Measurements from ENCODE around the gene MSL1. TPM values are rescaled to one million over a fixed set of nuclear protein-coding genes. Genes with fewer than 3 reads are reported as not detected.

The MSL1 gene
- total and polyA plus RNA-seq, 2 of the 4 experiments (the other 2 are of a cell fraction): 28.3 to 48.4 TPM

DNA sequence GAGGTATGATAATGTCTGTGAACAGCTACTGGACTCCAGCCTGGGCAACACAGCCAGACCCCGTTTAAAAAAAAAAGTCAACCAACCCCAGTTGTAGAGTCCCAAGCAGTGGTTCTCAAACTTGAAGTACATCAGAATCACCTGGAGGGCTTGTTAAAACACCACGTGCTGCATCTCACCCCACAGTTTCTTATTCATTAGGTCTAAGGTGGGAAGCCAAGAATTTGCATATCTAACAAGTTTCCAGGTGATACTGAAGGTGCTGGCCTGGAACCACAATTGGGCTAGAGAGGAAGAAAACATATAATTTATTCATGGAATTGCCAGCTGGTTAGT lies 6.7 kb upstream of the MSL1 start:
- H4K91ac ChIP-seq (ENCODE audit: insufficient read depth, low read depth, low read length): peak overlapping the region; percentile 35; the same call in 1 of the 2 replicates
- no TSS peak for BruUV-seq (replicated peaks)
- H3K56ac ChIP-seq (ENCODE audit: extremely low read depth, insufficient read depth, low read length): no peak overlapping the region
- in situ Hi-C loops (cut with MboI; ENCODE audit: low sequenced_read_pairs): no loop called here
- POLR2A ChIA-PET (ENCODE audit: unreplicated experiment): no interaction called here
- H2AK5ac ChIP-seq (ENCODE audit: low read depth, low read length): peak overlapping the region; percentile 71; the same call in 1 of the 2 replicates
- DNase-seq (no peak), ATAC-seq (ENCODE audit: low read depth) (no peak)
- peak overlapping the region; percentile 25; the same call in 1 of the 2 replicates for H4K5ac ChIP-seq (ENCODE audit: low read depth, low read length)
- H2BK20ac ChIP-seq (ENCODE audit: low read depth, low read length): peak overlapping the region; percentile 33; the same call in 1 of the 2 replicates
- peaks cover 27% of the 10 kb centered on the region for H3K4me1 ChIP-seq (ENCODE audit: control insufficient read depth, insufficient read depth, low read length)
- peak overlapping the region; percentile 78 for H2BK5ac ChIP-seq (ENCODE audit: low read depth, low read length, poor library complexity, severe bottlenecking)
- dilution Hi-C loops (cut with HindIII; ENCODE audit: low sequenced_read_pairs, unreplicated experiment): no loop called here
- 0 out of 2 replicates have a peak, but pooled peaks cover under 1% of the 10 kb centered on the region for H3K36me3 ChIP-seq (ENCODE audit: control insufficient read depth, insufficient read depth, low read length)
- H2BK120ac ChIP-seq (ENCODE audit: low read depth, low read length): peak overlapping the region; percentile 50
- peak overlapping the region; percentile 82 for H3K4ac ChIP-seq (ENCODE audit: low read depth, low read length)
- H3K4me2 ChIP-seq (ENCODE audit: low read depth, low read length): no peak overlapping the region
- peak overlapping the region in 1 of 2 experiments; percentile 79; a peak in 1 of 4 replicates for H4K8ac ChIP-seq (ENCODE audit: low read depth in 2 of 2, low read length in 2 of 2)
- peak overlapping the region; percentile 10; the same call in 1 of the 2 replicates for H3K18ac ChIP-seq (ENCODE audit: low read depth, low read length)
- H2AK9ac ChIP-seq (replicated peaks; ENCODE audit: low read depth, low read length, poor library complexity): peak overlapping the region; percentile 79
- H3K9me1 ChIP-seq (ENCODE audit: insufficient read depth, low read length): peaks cover 9% of the 10 kb centered on the region
- peak overlapping the region; percentile 53; the same call in 1 of the 2 replicates for H3K23ac ChIP-seq (ENCODE audit: low read depth, low read length)
- H2AFZ ChIP-seq (replicated peaks; ENCODE audit: low read length, poor library complexity): peak overlapping the region; percentile 59
- WGBS, 2 experiments (ENCODE audit: extremely low coverage in 2 of 2, insufficient read length in 1 of 2): no CpG with 5 or more reads among the region's 2 CpGs
- peak overlapping the region; percentile 65; the same call in 2 of the 3 replicates for H2BK15ac ChIP-seq (ENCODE audit: low read depth, low read length)
- peak overlapping the region; percentile 76 for H3K27ac ChIP-seq (ENCODE audit: insufficient read depth, low read length)
- TF ChIP-seq MAZ (IDR thresholded peaks at IDR 0.05; ENCODE audit: borderline replicate concordance, low read depth, low read length) (no peak), RCOR1 (IDR thresholded peaks at IDR 0.05; ENCODE audit: insufficient replicate concordance, low read length) (no peak), CEBPB (IDR thresholded peaks at IDR 0.05; ENCODE audit: low read depth, low read length) (no peak), RFX5 (IDR thresholded peaks at IDR 0.05; ENCODE audit: low read depth, low read length) (no peak), MXI1 (IDR thresholded peaks at IDR 0.05; ENCODE audit: borderline replicate concordance, low read depth, low read length) (no peak), BHLHE40 (IDR thresholded peaks at IDR 0.05; ENCODE audit: low read depth, low read length) (no peak), MAFK (IDR thresholded peaks at IDR 0.05; ENCODE audit: low read depth, low read length) (no peak), NFE2L2 (IDR thresholded peaks at IDR 0.05; ENCODE audit: low read depth, low read length) (no peak)
- TF ChIP-seq, protein P1, sequence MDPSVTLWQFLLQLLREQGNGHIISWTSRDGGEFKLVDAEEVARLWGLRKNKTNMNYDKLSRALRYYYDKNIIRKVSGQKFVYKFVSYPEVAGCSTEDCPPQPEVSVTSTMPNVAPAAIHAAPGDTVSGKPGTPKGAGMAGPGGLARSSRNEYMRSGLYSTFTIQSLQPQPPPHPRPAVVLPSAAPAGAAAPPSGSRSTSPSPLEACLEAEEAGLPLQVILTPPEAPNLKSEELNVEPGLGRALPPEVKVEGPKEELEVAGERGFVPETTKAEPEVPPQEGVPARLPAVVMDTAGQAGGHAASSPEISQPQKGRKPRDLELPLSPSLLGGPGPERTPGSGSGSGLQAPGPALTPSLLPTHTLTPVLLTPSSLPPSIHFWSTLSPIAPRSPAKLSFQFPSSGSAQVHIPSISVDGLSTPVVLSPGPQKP (IDR thresholded peaks at IDR 0.05; ENCODE audit: borderline replicate concordance, low read depth, low read length): no peak
- intact Hi-C loops (cut with micrococcal nuclease): no loop called here
- no peaks in the 10 kb centered on the region for H3K27me3 ChIP-seq (ENCODE audit: control insufficient read depth, insufficient read depth, low read length)
- no peaks in the 10 kb centered on the region for H3K9me3 ChIP-seq (ENCODE audit: control insufficient read depth, insufficient read depth, low read length)
- H3K79me1 ChIP-seq (ENCODE audit: low read depth in 1 of 2, low read length in 2 of 2): peaks cover 1 to 33% of the 10 kb centered on the region in 2 experiments; a peak in 3 of 4 replicates
- CTCF ChIA-PET: interaction anchor here (2.9 kb wide), 1 partner anchor 53 kb away, joined by 25 read pairs; no protein-coding TSS in a partner anchor
- H4K20me1 ChIP-seq (ENCODE audit: insufficient read depth, low read length): peaks cover 5% of the 10 kb centered on the region; the same call in 1 of the 2 replicates
- H3K14ac ChIP-seq (replicated peaks; ENCODE audit: low read depth, low read length): peak overlapping the region; percentile 69
- no peak overlapping the region for H3K4me3 ChIP-seq (ENCODE audit: insufficient read depth, low read depth, low read length)
- peak overlapping the region; percentile 5; the same call in 1 of the 2 replicates for H3K9ac ChIP-seq (ENCODE audit: low read depth, low read length)
